Measurements from ENCODE around the gene ADAMTS16. TPM values are rescaled to one million over a fixed set of nuclear protein-coding genes. Genes with fewer than 3 reads are reported as not detected.

Gene ADAMTS16
- total and polyA plus RNA-seq, 2 experiments from 2014 or later, result 0.11 TPM

GRCh38 chr5:5301176-5301575, 161.0 kb downstream of the ADAMTS16 start:
- Histone ChIP-seq H3K4me1 (ENCODE audit: insufficient read depth) (peaks cover 3% of the 10 kb centered on the region), H3F3A (ENCODE audit: insufficient read depth) (no peaks in the 10 kb centered on the region), H3K9me2 (ENCODE audit: insufficient read depth) (no peaks in the 10 kb centered on the region), H2AFZ (no peak overlapping the region), H3K27ac (no peak overlapping the region), H3K27me3 (replicated peaks; ENCODE audit: insufficient read depth) (peaks cover 22% of the 10 kb centered on the region), H3K4me3 (no peak overlapping the region), H3K79me2 (ENCODE audit: insufficient read depth) (no peaks in the 10 kb centered on the region), H3K9me3 (ENCODE audit: low read depth) (no peaks in the 10 kb centered on the region), H3K9ac (no peak overlapping the region), H3K4me2 (ENCODE audit: unreplicated experiment) (no peak overlapping the region), H4K20me1 (ENCODE audit: insufficient read depth) (no peaks in the 10 kb centered on the region), H3K36me3 (ENCODE audit: low read depth) (no peaks in the 10 kb centered on the region)
- DNase-seq, result no peak
- TF ChIP-seq EZH2phosphoT487 (IDR thresholded peaks at IDR 0.05; ENCODE audit: insufficient read depth, low read depth) (no peak), EZH2 (IDR thresholded peaks at IDR 0.05; ENCODE audit: insufficient read depth, poor library complexity, severe bottlenecking) (no peak)
- WGBS, 2 experiments (ENCODE audit: low coverage in 1 of 2, low lambda C conversion rate in 2 of 2, missing lambda C conversion rate in 2 of 2), result 0% methylated on average over 3 of the region's 3 CpGs
- in situ Hi-C loops (cut with MboI), result no loop called here

GRCh38 chr5:5302201-5302600, 162.1 kb downstream of the ADAMTS16 start:
- Histone ChIP-seq H3K9me3 (ENCODE audit: low read depth) (no peaks in the 10 kb centered on the region), H2AFZ (no peak overlapping the region), H3K4me1 (ENCODE audit: insufficient read depth) (peaks cover 13% of the 10 kb centered on the region), H3K4me2 (ENCODE audit: unreplicated experiment) (no peak overlapping the region), H3K79me2 (ENCODE audit: insufficient read depth) (no peaks in the 10 kb centered on the region), H3K9me2 (ENCODE audit: insufficient read depth) (no peaks in the 10 kb centered on the region), H3K9ac (no peak overlapping the region), H3K4me3 (no peak overlapping the region), H3K27ac (no peak overlapping the region), H4K20me1 (ENCODE audit: insufficient read depth) (no peaks in the 10 kb centered on the region), H3F3A (ENCODE audit: insufficient read depth) (no peaks in the 10 kb centered on the region), H3K36me3 (ENCODE audit: low read depth) (no peaks in the 10 kb centered on the region), H3K27me3 (replicated peaks; ENCODE audit: insufficient read depth) (peaks cover 18% of the 10 kb centered on the region; the same call in 1 of the 2 replicates)
- TF ChIP-seq EZH2 (IDR thresholded peaks at IDR 0.05; ENCODE audit: insufficient read depth, poor library complexity, severe bottlenecking), result no peak
- no peak for TF ChIP-seq EZH2phosphoT487 (IDR thresholded peaks at IDR 0.05; ENCODE audit: insufficient read depth, low read depth)
- DNase-seq, result no peak
- 43 to 45% methylated on average over 4 of the region's 4 CpGs for WGBS, 2 experiments (ENCODE audit: low coverage in 1 of 2, low lambda C conversion rate in 2 of 2, missing lambda C conversion rate in 2 of 2)
- in situ Hi-C loops (cut with MboI), result no loop called here

DNA sequence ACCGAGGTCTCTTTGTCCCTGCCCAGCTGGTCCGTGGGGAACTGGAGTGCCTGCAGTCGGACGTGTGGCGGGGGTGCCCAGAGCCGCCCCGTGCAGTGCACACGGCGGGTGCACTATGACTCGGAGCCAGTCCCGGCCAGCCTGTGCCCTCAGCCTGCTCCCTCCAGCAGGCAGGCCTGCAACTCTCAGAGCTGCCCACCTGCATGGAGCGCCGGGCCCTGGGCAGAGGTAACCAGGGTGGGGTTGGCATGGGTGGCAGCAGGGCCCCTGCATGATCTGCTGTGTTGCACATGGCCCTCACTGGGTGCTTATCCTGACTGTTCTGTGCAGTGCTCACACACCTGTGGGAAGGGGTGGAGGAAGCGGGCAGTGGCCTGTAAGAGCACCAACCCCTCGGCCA, 163.1 kb downstream of the ADAMTS16 start:
- in situ Hi-C loops (cut with MboI), result no loop called here

DNA sequence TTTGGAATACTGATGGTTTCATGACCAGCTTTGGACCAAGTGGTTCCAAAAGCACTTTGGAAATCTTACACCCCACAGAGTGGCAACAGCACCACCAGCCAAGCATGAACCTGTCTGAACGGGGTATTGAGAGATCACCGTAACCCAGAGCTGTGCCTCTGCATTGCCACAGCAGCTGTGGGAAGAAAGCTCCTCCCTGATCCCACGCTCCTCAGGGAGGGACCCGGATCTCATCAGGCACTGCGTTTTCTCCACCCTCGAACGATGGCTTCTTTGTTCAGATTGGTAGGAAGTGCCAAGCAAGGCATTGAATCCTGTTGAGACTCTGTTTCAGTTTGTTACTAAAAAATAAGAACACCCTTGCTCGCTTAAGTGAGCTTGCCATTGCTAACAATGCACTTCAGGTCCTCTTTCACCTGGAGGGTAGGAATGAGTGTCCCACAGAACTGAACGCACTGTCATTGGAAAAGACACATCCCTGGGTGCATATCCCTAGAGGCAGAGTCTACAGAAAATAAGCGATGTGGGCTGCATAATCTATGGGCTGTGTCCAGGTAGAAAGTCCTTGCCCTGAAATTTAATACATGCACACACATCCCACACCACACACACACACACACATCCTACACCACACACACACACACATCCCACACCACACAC, 164.4 kb downstream of the ADAMTS16 start:
- Histone ChIP-seq H3K9me2 (ENCODE audit: insufficient read depth) (no peaks in the 10 kb centered on the region), H3F3A (ENCODE audit: insufficient read depth) (no peaks in the 10 kb centered on the region), H3K27me3 (replicated peaks; ENCODE audit: insufficient read depth) (peaks cover 14% of the 10 kb centered on the region; the same call in 1 of the 2 replicates), H3K4me3 (no peak overlapping the region), H3K36me3 (ENCODE audit: low read depth) (no peaks in the 10 kb centered on the region), H2AFZ (no peak overlapping the region), H4K20me1 (ENCODE audit: insufficient read depth) (no peaks in the 10 kb centered on the region), H3K79me2 (ENCODE audit: insufficient read depth) (no peaks in the 10 kb centered on the region), H3K9me3 (ENCODE audit: low read depth) (no peaks in the 10 kb centered on the region), H3K4me2 (ENCODE audit: unreplicated experiment) (no peak overlapping the region), H3K9ac (no peak overlapping the region), H3K4me1 (ENCODE audit: insufficient read depth) (peaks cover 14% of the 10 kb centered on the region), H3K27ac (no peak overlapping the region)
- in situ Hi-C loops (cut with MboI), result no loop called here
- DNase-seq, result peak; percentile 36
- whole genome bisulfite sequencing, 2 experiments (ENCODE audit: low coverage in 1 of 2, low lambda C conversion rate in 2 of 2, missing lambda C conversion rate in 2 of 2), result 12 to 14% methylated on average over 10 of the region's 10 CpGs
- no peak for TF ChIP-seq EZH2 (IDR thresholded peaks at IDR 0.05; ENCODE audit: insufficient read depth, poor library complexity, severe bottlenecking)
- no peak for TF ChIP-seq EZH2phosphoT487 (IDR thresholded peaks at IDR 0.05; ENCODE audit: insufficient read depth, low read depth)

More for the DNA sequence above, 163.1 kb downstream of the ADAMTS16 start:
- no peak overlapping the region for H3K4me3 ChIP-seq
- TF ChIP-seq EZH2 (IDR thresholded peaks at IDR 0.05; ENCODE audit: insufficient read depth, poor library complexity, severe bottlenecking) (no peak), EZH2phosphoT487 (IDR thresholded peaks at IDR 0.05; ENCODE audit: insufficient read depth, low read depth) (no peak)
- no peak overlapping the region for H2AFZ ChIP-seq
- no peaks in the 10 kb centered on the region for H4K20me1 ChIP-seq (ENCODE audit: insufficient read depth)
- DNase-seq, result no peak
- WGBS, 2 experiments (ENCODE audit: low coverage in 1 of 2, low lambda C conversion rate in 2 of 2, missing lambda C conversion rate in 2 of 2), result 86 to 88% methylated on average over 10 to 15 of the region's 15 CpGs
- no peaks in the 10 kb centered on the region for H3K36me3 ChIP-seq (ENCODE audit: low read depth)
- no peaks in the 10 kb centered on the region for H3F3A ChIP-seq (ENCODE audit: insufficient read depth)
- H3K4me1 ChIP-seq (ENCODE audit: insufficient read depth), result peaks cover 14% of the 10 kb centered on the region
- no peaks in the 10 kb centered on the region for H3K79me2 ChIP-seq (ENCODE audit: insufficient read depth)
- no peak overlapping the region for H3K27ac ChIP-seq
- no peaks in the 10 kb centered on the region for H3K9me2 ChIP-seq (ENCODE audit: insufficient read depth)
- no peak overlapping the region for H3K4me2 ChIP-seq (ENCODE audit: unreplicated experiment)
- no peak overlapping the region for H3K9ac ChIP-seq
- peaks cover 18% of the 10 kb centered on the region; the same call in 1 of the 2 replicates for H3K27me3 ChIP-seq (replicated peaks; ENCODE audit: insufficient read depth)
- H3K9me3 ChIP-seq (ENCODE audit: low read depth), result no peaks in the 10 kb centered on the region
